Activated B cell treated with CpG ODN at 0.5 μM for 24 hours (primary cell): Measurements from ENCODE around the gene ATP6V1F. TPM values are rescaled to one million over a fixed set of nuclear protein-coding genes. Genes with fewer than 3 reads are reported as not detected.

Experiments used
- ATAC-seq: fragments of 200-7000 bp; cut with Tn5 transposase; one replicate; pipeline ENCODE4 v1.10.0; 2021; ENCODE audit warnings: low read depth, mild to moderate bottlenecking, moderate library complexity
- CTCF ChIA-PET: fragments of 350-600 bp; sonication (Branson Sonifier 250); formaldehyde crosslinking; loops from one replicate; lab custom pipeline; 2021; ENCODE audit warnings: antibody characterized with exemption; lab: Charles Lee
- POLR2A ChIA-PET: fragments of 350-600 bp; sonication (Branson Sonifier 250); formaldehyde crosslinking; loops from one replicate; lab custom pipeline; 2021; ENCODE audit warnings: antibody characterized with exemption; lab: Charles Lee
- DNase-seq: peaks from one replicate; pipeline ENCODE4 v3.0.0; 2022
- H3K27ac Mint-ChIP-seq: one replicate; pipeline ENCODE4 v1.8.0; 2020; ENCODE audit warnings: mixed read lengths
- H3K27me3 Mint-ChIP-seq: one replicate; pipeline ENCODE4 v1.8.0; 2021; ENCODE audit warnings: mixed read lengths
- H3K36me3 Mint-ChIP-seq: one replicate; pipeline ENCODE4 v1.8.0; 2021; ENCODE audit warnings: low read depth, mixed read lengths
- H3K4me1 Mint-ChIP-seq: one replicate; pipeline ENCODE4 v1.8.0; 2021; ENCODE audit warnings: mixed read lengths
- H3K4me3 Mint-ChIP-seq: one replicate; pipeline ENCODE4 v1.8.0; 2020; ENCODE audit warnings: mild to moderate bottlenecking, mixed read lengths
- H3K9me3 Mint-ChIP-seq: one replicate; pipeline ENCODE4 v1.8.0; 2020; ENCODE audit warnings: mixed read lengths
- intact Hi-C: fragments of 100-400 bp; cut with micrococcal nuclease; formaldehyde crosslinking; loops from one replicate; pipeline ENCODE4 v1.15.1; 2024
- total RNA-seq: library from RNA; stranded (reverse); gene quantifications from 2 replicates; pipeline ENCODE4 v1.2.3, GENCODE V29; 2022
- TF ChIP-seq, protein P1 (sequence below): fragments of 200-600 bp; IDR thresholded peaks from one replicate; pipeline ENCODE4 v1.8.0; 2022; ENCODE audit warnings: antibody characterized with exemption, mild to moderate bottlenecking

The ATP6V1F gene
- total RNA-seq, 1 donor from 2014 or later = 100.0 TPM

DNA sequence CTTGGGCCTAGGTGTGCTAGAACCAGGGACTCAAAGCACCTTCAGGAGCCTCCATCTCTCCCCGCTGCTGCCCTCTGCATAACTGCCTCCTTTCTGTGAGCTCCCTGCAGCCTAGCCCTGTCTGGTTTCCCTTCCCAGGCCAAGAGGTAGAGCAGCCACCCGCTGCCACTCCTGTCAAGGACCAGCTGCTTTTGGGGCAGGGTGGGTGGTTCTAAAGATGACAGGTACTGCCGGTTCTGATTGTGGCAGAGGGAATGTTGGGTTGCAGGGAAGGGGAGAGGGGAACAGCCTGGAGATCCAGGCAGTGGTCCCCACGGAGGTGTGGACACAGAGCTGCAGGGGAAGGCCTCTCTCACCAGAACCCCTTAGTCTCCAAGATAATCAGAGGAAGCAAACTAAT lies 36.1 kb upstream of the ATP6V1F start:
- ATAC-seq = no peak
- DNase-seq = no peak
- Mint-ChIP-seq H3K27me3 (peaks cover 34% of the 10 kb centered on the region), H3K9me3 (no peaks in the 10 kb centered on the region), H3K4me1 (peaks cover 19% of the 10 kb centered on the region), H3K4me3 (no peak overlapping the region), H3K36me3 (no peaks in the 10 kb centered on the region), H3K27ac (no peak overlapping the region)
- intact Hi-C loops = no loop called here
- POLR2A ChIA-PET = no interaction called here
- CTCF ChIA-PET = interaction anchor here (0.7 kb wide), 1 partner anchor 17 kb away, joined by 4 read pairs; no protein-coding TSS in a partner anchor
- TF ChIP-seq, protein P1, sequence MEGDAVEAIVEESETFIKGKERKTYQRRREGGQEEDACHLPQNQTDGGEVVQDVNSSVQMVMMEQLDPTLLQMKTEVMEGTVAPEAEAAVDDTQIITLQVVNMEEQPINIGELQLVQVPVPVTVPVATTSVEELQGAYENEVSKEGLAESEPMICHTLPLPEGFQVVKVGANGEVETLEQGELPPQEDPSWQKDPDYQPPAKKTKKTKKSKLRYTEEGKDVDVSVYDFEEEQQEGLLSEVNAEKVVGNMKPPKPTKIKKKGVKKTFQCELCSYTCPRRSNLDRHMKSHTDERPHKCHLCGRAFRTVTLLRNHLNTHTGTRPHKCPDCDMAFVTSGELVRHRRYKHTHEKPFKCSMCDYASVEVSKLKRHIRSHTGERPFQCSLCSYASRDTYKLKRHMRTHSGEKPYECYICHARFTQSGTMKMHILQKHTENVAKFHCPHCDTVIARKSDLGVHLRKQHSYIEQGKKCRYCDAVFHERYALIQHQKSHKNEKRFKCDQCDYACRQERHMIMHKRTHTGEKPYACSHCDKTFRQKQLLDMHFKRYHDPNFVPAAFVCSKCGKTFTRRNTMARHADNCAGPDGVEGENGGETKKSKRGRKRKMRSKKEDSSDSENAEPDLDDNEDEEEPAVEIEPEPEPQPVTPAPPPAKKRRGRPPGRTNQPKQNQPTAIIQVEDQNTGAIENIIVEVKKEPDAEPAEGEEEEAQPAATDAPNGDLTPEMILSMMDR = no peak

DNA sequence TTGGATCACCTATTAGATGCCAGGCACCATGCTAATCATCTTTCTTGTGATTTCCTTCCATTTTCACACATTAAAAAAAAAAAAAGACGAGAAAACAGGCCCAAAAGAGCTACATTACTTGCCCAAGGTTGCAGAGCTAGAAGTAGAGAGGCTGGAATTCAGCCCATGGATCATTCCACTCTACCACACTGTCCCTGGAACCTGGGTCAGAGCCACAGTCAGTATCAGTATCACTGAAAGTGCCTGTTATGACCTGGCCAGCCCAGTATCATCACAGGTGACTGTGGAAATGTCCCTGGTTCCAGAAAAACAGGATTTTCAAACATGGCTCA lies 35.8 kb upstream of the ATP6V1F start:
- peaks cover 22% of the 10 kb centered on the region for H3K4me1 Mint-ChIP-seq
- H3K27ac Mint-ChIP-seq = no peak overlapping the region
- POLR2A ChIA-PET = no interaction called here
- TF ChIP-seq, protein P1 = no peak
- H3K9me3 Mint-ChIP-seq = no peaks in the 10 kb centered on the region
- H3K36me3 Mint-ChIP-seq = no peaks in the 10 kb centered on the region
- peaks cover 34% of the 10 kb centered on the region for H3K27me3 Mint-ChIP-seq
- no peak for DNase-seq
- ATAC-seq = no peak
- intact Hi-C loops = no loop called here
- CTCF ChIA-PET = interaction anchor here (0.7 kb wide), 1 partner anchor 17 kb away, joined by 4 read pairs; no protein-coding TSS in a partner anchor
- no peak overlapping the region for H3K4me3 Mint-ChIP-seq

DNA sequence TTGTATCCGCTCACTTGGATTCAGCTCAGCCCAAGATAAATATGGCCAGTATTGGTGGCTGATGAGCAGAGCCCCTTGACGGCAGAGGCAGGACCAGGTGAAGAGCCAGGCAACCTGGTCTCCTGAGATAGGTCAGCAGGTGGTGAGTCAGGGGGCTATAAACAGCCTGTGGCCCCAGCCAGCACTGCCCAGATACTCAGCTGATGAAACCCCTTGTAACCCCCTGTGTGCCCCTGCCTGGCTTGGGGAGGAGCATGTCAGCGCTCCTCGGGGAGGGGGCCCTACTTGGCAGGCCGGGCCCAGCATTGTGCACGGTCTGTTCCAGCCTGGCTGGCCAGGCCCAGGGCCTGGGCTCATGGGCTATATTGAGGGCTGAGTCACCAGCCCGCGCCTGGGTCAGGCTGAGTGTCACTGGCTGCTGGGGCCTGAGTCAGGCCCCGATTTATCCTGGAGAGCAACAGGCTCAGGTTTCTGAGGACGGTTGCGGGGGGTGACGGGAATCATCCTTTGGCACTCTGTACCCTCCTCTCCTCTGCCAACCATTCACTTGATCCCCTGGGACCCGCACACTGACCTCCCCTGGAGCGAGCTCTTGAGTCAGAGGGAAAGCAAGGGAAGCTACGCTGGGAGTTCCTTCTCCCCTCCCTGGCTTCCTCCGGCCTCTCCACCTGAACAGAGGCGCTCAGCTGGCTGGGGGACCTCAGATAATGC lies 35.3 kb upstream of the ATP6V1F start:
- no peak overlapping the region for H3K4me3 Mint-ChIP-seq
- DNase-seq (no peak), ATAC-seq (no peak)
- ChIA-PET CTCF (interaction anchor here (0.7 kb wide), 1 partner anchor 17 kb away, joined by 4 read pairs; no protein-coding TSS in a partner anchor), POLR2A (no interaction called here)
- peaks cover 34% of the 10 kb centered on the region for H3K27me3 Mint-ChIP-seq
- H3K27ac Mint-ChIP-seq = no peak overlapping the region
- peaks cover 24% of the 10 kb centered on the region for H3K4me1 Mint-ChIP-seq
- no peaks in the 10 kb centered on the region for H3K9me3 Mint-ChIP-seq
- intact Hi-C loops = no loop called here
- TF ChIP-seq, protein P1 = no peak
- no peaks in the 10 kb centered on the region for H3K36me3 Mint-ChIP-seq

DNA sequence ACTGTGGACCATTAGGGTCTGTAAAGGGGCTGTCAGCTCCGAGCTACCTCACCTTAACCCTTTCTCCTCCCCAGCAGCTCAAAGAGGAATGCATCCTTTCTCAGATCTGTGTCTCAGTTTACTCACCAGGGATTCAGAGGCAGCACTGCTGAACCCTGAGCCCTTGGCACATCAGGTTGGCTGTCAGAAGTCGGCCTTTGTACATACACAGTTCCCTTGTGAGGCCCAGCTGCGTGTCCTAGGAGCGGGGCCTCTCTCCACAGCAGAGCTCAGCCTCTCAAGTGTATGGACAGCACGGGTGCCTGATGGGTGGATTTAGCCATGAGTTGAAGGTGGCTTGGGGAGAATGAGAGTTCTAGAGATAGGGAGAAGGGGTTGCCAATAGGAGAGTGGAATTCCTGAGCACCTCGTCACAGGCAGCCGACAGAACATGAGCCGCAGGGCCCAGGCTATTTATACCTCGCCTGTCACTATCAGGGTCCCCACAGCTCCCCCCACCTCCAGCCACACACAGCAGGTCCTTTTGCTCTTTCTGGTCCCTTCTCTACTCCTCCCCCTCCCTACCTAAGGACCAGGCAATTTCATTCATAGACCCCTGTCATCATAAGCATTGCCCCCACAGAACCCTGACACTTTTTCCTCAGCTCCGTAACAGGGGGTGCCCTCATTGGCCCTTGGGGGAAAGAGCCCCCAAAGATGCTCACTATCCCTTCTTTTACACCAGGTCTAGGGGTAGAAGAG lies 34.5 kb upstream of the ATP6V1F start:
- Mint-ChIP-seq H3K27me3 (peaks cover 33% of the 10 kb centered on the region), H3K27ac (no peak overlapping the region), H3K36me3 (no peaks in the 10 kb centered on the region), H3K4me3 (no peak overlapping the region), H3K4me1 (peaks cover 24% of the 10 kb centered on the region), H3K9me3 (no peaks in the 10 kb centered on the region)
- ChIA-PET CTCF (no interaction called here), POLR2A (no interaction called here)
- intact Hi-C loops = no loop called here
- ATAC-seq (no peak), DNase-seq (no peak)
- TF ChIP-seq, protein P1 = no peak

DNA sequence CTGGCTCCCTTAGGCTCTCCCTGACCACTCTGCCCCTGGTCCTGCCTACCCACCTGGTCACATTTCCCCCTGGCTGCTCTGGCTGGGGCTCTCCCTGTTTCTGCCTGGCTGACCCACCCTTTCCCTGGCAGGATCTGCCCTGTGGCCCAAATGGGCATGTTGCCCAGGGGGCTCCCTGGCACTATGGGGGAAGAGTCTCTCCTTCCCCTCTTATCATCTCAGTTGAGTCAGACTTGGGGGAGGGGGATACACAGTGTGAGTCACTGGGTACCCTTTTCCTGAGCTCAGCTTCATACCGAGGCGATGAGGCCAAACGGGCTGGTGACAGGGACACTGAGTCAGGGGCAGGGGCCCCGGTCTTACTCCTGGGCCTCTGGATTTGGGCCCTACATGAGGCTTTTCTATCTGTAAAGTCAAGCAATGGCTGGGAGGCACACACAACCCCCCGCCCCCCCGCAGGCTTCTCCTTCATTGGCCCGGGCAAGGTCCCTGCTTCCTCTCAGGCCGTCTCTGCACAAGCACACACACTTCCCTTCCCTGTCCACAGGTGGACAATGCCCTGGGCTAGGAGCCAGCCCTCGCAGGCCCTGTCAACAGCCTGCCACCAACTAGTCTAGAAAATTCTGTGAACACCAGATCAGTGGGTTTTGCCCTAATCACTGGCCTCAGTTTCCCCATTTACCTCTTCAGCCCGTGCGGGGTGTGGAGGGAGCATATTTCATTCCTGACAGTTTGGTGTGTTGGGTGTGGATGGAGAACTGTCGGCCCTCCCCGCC lies 33.1 kb upstream of the ATP6V1F start:
- Mint-ChIP-seq H3K36me3 (no peaks in the 10 kb centered on the region), H3K27ac (no peak overlapping the region), H3K4me3 (peak overlapping the region; percentile 64), H3K27me3 (peaks cover 24% of the 10 kb centered on the region), H3K4me1 (peaks cover 24% of the 10 kb centered on the region), H3K9me3 (no peaks in the 10 kb centered on the region)
- TF ChIP-seq, protein P1 = no peak
- DNase-seq (no peak), ATAC-seq (no peak)
- intact Hi-C loops = no loop called here
- ChIA-PET POLR2A (no interaction called here), CTCF (no interaction called here)
